K562 (cell line): ENCODE data around the gene SORCS1. TPM values are rescaled to one million over a fixed set of nuclear protein-coding genes. Genes with fewer than 3 reads are reported as not detected.

ENCODE experiments used
- ATAC-seq: fragments of 200-7000 bp; cut with Tn5 transposase; 3 replicates; pipeline ENCODE4 v1.9.1; 2020; ENCODE audit warnings: moderate library complexity
- BruUV-seq: library from RNA; stranded (reverse); fragments of 400-500 nt; replicated peaks from 2 replicates; lab custom pipeline; 2021; lab: Mats Ljungman, UMichigan
- CTCF ChIA-PET: fragments of 300-600 bp; formaldehyde crosslinking; extraction: SDS; loops from one replicate; lab custom pipeline; 2021; ENCODE audit warnings: low intra/inter-chr PET ratio; lab: Yijun Ruan, JAX
- POLR2A ChIA-PET: fragments of 300-600, 350-650 bp; sonication (Branson Sonifier 250); formaldehyde crosslinking; extraction: SDS; loops from one replicate; lab custom pipeline; 2021; ENCODE audit warnings: antibody characterized with exemption, inconsistent platforms; lab: Yijun Ruan, JAX
- DNase-seq, 4 experiments: peaks; one replicate each; pipeline versions ENCODE4 v3.0.0 to v3.0.0-alpha.2; 2011 to 2018; ENCODE audit warnings: low spot score in 3 of 4, mixed read lengths in 3 of 4; ENCODE audit errors: extremely low read depth in 1 of 4
- FAIRE-seq: peaks from 2 replicates; lab custom pipeline; 2011; peaks lifted over from hg19 to GRCh38; lab: Jason Lieb, UNC
- H2AFZ ChIP-seq: 2 replicates; pipeline ENCODE4 v1.6.0; 2011; ENCODE audit warnings: low read depth, low read length, control low read depth, inconsistent platforms
- H3K27ac ChIP-seq: fragments of 200-600 bp; 3 replicates; pipeline ENCODE4 v1.8.0; 2011; ENCODE audit warnings: low read depth, mild to moderate bottlenecking, control low read depth, inconsistent platforms, low read length, moderate library complexity, mixed read lengths; ENCODE audit errors: extremely low read depth
- H3K27me3 ChIP-seq, 2 experiments: fragments of 300-600 bp in 1 of 2; 2 replicates in 1 of 2; 3 replicates in 1 of 2; pipeline versions ENCODE4 v1.6.0 to v1.8.0; 2011; ENCODE audit warnings: inconsistent platforms in 2 of 2, low read length in 2 of 2, mild to moderate bottlenecking in 1 of 2, mixed read lengths in 1 of 2, moderate library complexity in 1 of 2; ENCODE audit not compliant: control insufficient read depth in 2 of 2, insufficient read depth in 2 of 2
- H3K36me3 ChIP-seq: fragments of 300-600 bp; 3 replicates; pipeline ENCODE4 v1.8.0; 2011; ENCODE audit warnings: mild to moderate bottlenecking, low read length, inconsistent platforms; ENCODE audit not compliant: control insufficient read depth, insufficient read depth
- H3K4me1 ChIP-seq, 2 experiments: fragments of 200-600 bp in 1 of 2; replicated peaks in 1 of 2; 2 replicates in 1 of 2; 3 replicates in 1 of 2; pipeline versions ENCODE4 v1.5.1 to v1.8.0; 2011; ENCODE audit warnings: inconsistent platforms in 2 of 2, low read length in 2 of 2, mild to moderate bottlenecking in 1 of 2, mixed read lengths in 1 of 2, moderate library complexity in 1 of 2; ENCODE audit not compliant: control insufficient read depth in 2 of 2, insufficient read depth in 2 of 2
- H3K4me2 ChIP-seq: 2 replicates; pipeline ENCODE4 v1.6.1; 2011; ENCODE audit warnings: low read length, control low read depth, inconsistent platforms, mixed read lengths; ENCODE audit not compliant: insufficient read depth
- H3K4me3 ChIP-seq: fragments of 200-600 bp; sonication (generic), shearing (Covaris generic); 2 replicates; pipeline ENCODE4 v1.5.1; 2016; ENCODE audit warnings: control low read depth, inconsistent platforms
- H3K79me2 ChIP-seq: fragments of 200-600 bp; 3 replicates; pipeline ENCODE4 v1.8.0; 2011; ENCODE audit warnings: low read length, inconsistent platforms; ENCODE audit not compliant: control insufficient read depth, insufficient read depth
- H3K9ac ChIP-seq, 2 experiments: 2 replicates each; pipeline versions ENCODE4 v1.6.0 to v1.6.1; 2011; ENCODE audit warnings: low read depth in 2 of 2, low read length in 2 of 2, control low read depth in 1 of 2, inconsistent platforms in 1 of 2, mild to moderate bottlenecking in 1 of 2, mixed read lengths in 1 of 2; ENCODE audit not compliant: insufficient read depth in 1 of 2
- H3K9me1 ChIP-seq: one replicate; pipeline ENCODE4 v1.6.0; 2011; ENCODE audit warnings: inconsistent platforms, mild to moderate bottlenecking, low read length, moderate library complexity; ENCODE audit not compliant: control insufficient read depth, insufficient read depth
- H3K9me3 ChIP-seq: replicated peaks from 2 replicates; pipeline ENCODE4 v1.5.1; 2011; ENCODE audit warnings: low read depth, low read length, inconsistent platforms; ENCODE audit not compliant: control insufficient read depth, insufficient read depth
- H4K20me1 ChIP-seq: replicated peaks from 2 replicates; pipeline ENCODE4 v1.6.1; 2011; ENCODE audit warnings: low read length, inconsistent platforms, mixed read lengths; ENCODE audit not compliant: control insufficient read depth, insufficient read depth
- ATF7 ChIP-seq: fragments of 450-650 bp; IDR thresholded peaks from 2 replicates; pipeline ENCODE4 v1.7.1; 2014; ENCODE audit warnings: mild to moderate bottlenecking, moderate library complexity
- ELF1 ChIP-seq: fragments of 200-800 bp; sonication (Bioruptor generic); IDR thresholded peaks from 2 replicates; pipeline ENCODE4 v1.6.1; 2016; ENCODE audit warnings: missing genetic modification characterization, missing compliant biosample characterization
- GMEB1 ChIP-seq: fragments of 250-450 bp; sonication (Bioruptor Pico); IDR thresholded peaks from 2 replicates; pipeline ENCODE4 v1.4.0; 2020; ENCODE audit warnings: mild to moderate bottlenecking
- GTF2B ChIP-seq: IDR thresholded peaks from 2 replicates; pipeline ENCODE4 v1.6.1; 2011; ENCODE audit not compliant: insufficient read length; ENCODE audit errors: extremely low read depth
- NR3C1 ChIP-seq: sonication (generic); formaldehyde crosslinking; IDR thresholded peaks from 2 replicates; pipeline ENCODE4 v1.8.1; 2022; ENCODE audit warnings: missing genetic modification reagents
- SOX6 ChIP-seq: fragments of 450-650 bp; IDR thresholded peaks from 2 replicates; pipeline ENCODE4 v1.6.1; 2014; ENCODE audit warnings: mild to moderate bottlenecking
- STAT6 ChIP-seq: sonication (generic); formaldehyde crosslinking; IDR thresholded peaks from 2 replicates; pipeline ENCODE4 v1.8.1; 2023; ENCODE audit warnings: mild to moderate bottlenecking, missing genetic modification reagents
- WGBS: fragments of 100-300 bp; shearing (Covaris generic); methylation state at CpG from one replicate; pipeline ENCODE4 v1.1.6; 2016; ENCODE audit warnings: low coverage, mixed read lengths; ENCODE audit not compliant: insufficient coverage; ENCODE audit errors: missing lambda C conversion rate; 5-methylcytosine and 5-hydroxymethylcytosine counted together
- in situ Hi-C: fragments of 300-500 bp; cut with MboI; formaldehyde crosslinking; loops from 4 replicates; pipeline ENCODE4 v1.15.0; 2018; ENCODE audit warnings: inconsistent platforms, mixed read lengths
- intact Hi-C: fragments of 100-400 bp; cut with micrococcal nuclease; formaldehyde crosslinking; loops from 2 replicates; pipeline ENCODE4 v1.14.2; 2022
- polyA plus RNA-seq, 8 experiments: library from polyadenylated mRNA; depleted of rRNA in 4 of 8; stranded (reverse) in 5 of 8; unstranded in 3 of 8; fragments of >200 nt; fragmentation: Nextera tagmentation in 2 of 8; fragmentation: Illumina TruSeq in 1 of 8; extraction: Ambion mirVana in 2 of 8; extraction: Trizol in 1 of 8; gene quantifications; 2 replicates each; pipeline versions ENCODE4 v1.2.1 to v1.2.3, GENCODE V29; 2011 to 2014; ENCODE audit warnings: inconsistent platforms in 1 of 8, missing spikeins in 1 of 8
- total RNA-seq, 7 experiments: library from RNA; depleted of rRNA in 6 of 7; stranded (reverse); fragments of >200 nt in 6 of 7; fragmentation: Illumina TruSeq in 2 of 7; extraction: Trizol in 2 of 7; gene quantifications; 2 replicates each; pipeline versions ENCODE4 v1.2.1 to v1.2.3, GENCODE V29; 2011 to 2021; ENCODE audit warnings: low replicate concordance in 1 of 7

Gene SORCS1
- total and polyA plus RNA-seq, 9 of the 15 experiments (the other 6 are each of a cell fraction or from before 2014, with no cell fraction given), result 1.5 to 3.9 (median 2.7) TPM

- H3K27me3 ChIP-seq, result no peaks in the 10 kb centered on the region
- no peak overlapping the region for H3K4me2 ChIP-seq
- H3K9ac ChIP-seq, result no peak overlapping the region
- no peak overlapping the region for H3K4me3 ChIP-seq
- FAIRE-seq, result no peak
- intact Hi-C loops, result no loop called here
- no peak for ATAC-seq
- no peak for DNase-seq
- H3K4me1 ChIP-seq, result no peaks in the 10 kb centered on the region
- WGBS, result 0% methylated on average over 2 of the region's 2 CpGs
- no peak overlapping the region for H2AFZ ChIP-seq
- TF ChIP-seq ELF1 (tag), result no peak
- TF ChIP-seq SOX6, result no peak
- no peak for TF ChIP-seq GMEB1 (CRISPR knock-in tag)
- no peak for TF ChIP-seq NR3C1
- no peak for TF ChIP-seq ATF7
- TF ChIP-seq GTF2B, result no peak
- no peak for TF ChIP-seq STAT6 (CRISPR knock-in tag)
- TF ChIP-seq, all 486 proteins: peak for 0
- in situ Hi-C loops, result no loop called here
- H3K27ac ChIP-seq, result no peak overlapping the region
- ChIA-PET POLR2A (no interaction called here), CTCF (no interaction called here)
- H3K9me3 ChIP-seq, result no peaks in the 10 kb centered on the region
- H4K20me1 ChIP-seq, result no peaks in the 10 kb centered on the region
- BruUV-seq, result no TSS peak
- H3K36me3 ChIP-seq, result no peaks in the 10 kb centered on the region
- H3K79me2 ChIP-seq, result no peaks in the 10 kb centered on the region
- no peaks in the 10 kb centered on the region for H3K9me1 ChIP-seq
Measured at GRCh38 chr10:106534441-106534840, 630.1 kb downstream of the SORCS1 start.
